Transverse colon (tissue), 1 donor: ENCODE data around the gene TESK2.

ENCODE experiments used
- EP300 ChIP-seq: sonication (generic); formaldehyde crosslinking; IDR thresholded peaks from one replicate; pipeline ENCODE4 v1.6.1; 2017; ENCODE audit warnings: antibody characterized with exemption, low read depth
- POLR2A ChIP-seq: fragments of 450-650 bp; IDR thresholded peaks from one replicate; pipeline ENCODE4 v1.6.1; 2016; ENCODE audit warnings: antibody characterized with exemption, mild to moderate bottlenecking, moderate library complexity

GRCh38 chr1:45414746-45415145 lies 76.2 kb downstream of the TESK2 start:
- no peak for TF ChIP-seq EP300
- TF ChIP-seq POLR2A, result no peak
